Measurements from ENCODE around the gene UBE2QL1. TPM values are rescaled to one million over a fixed set of nuclear protein-coding genes. Genes with fewer than 3 reads are reported as not detected.

Gene UBE2QL1
- total RNA-seq, 1 donor from 2014 or later, result 2.7 TPM

GRCh38 chr5:6490693-6491092 is 42.0 kb downstream of the UBE2QL1 start:
- no peak for TF ChIP-seq CTCF (conservative IDR thresholded peaks at IDR 0.05)
- no peak for DNase-seq (ENCODE audit: low read depth, low spot score)
- Mint-ChIP-seq H3K27me3 (ENCODE audit: low read depth) (peaks cover 9% of the 10 kb centered on the region), H3K36me3 (ENCODE audit: low read depth) (no peaks in the 10 kb centered on the region), H3K27ac (ENCODE audit: unreplicated experiment) (no peak overlapping the region), H3K4me1 (peaks cover 52% of the 10 kb centered on the region), H3K9me3 (no peaks in the 10 kb centered on the region), H3K4me3 (no peak overlapping the region)

DNA sequence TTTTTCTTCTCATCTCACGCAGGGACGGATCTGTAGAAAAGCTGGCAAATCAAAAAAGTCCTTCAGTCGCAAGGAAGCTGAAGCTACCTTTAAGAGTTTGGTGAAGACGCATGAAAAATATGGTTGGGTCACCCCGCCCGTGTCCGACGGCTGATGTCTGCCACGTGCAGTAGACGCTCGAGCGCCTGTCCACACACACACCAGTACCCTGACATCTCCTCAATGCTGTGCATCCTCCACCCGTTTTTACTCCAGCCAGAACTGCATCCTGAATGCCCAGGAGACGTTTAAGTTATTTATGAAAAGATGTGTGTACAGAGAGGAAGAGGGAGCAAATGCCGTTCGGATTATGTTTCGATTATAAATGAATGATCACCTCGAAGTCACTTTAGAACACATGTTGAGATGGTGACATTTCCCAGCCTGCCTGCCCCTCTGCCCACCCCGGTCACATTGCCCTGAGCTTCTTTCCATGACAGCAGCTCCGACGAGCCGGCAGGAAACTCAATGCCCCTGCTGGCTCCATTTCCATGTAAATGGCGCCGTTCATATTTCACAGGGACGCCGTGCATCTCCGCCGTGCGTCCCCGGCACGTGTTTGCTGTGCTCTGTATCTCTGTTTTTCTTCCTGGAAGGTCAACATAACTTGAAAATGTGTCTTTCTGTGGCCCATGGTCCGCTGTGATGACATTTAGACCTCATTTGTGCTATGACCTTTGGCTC is 42.7 kb downstream of the UBE2QL1 start:
- TF ChIP-seq CTCF (conservative IDR thresholded peaks at IDR 0.05), result no peak
- no peak overlapping the region for H3K27ac Mint-ChIP-seq (ENCODE audit: unreplicated experiment)

DNA sequence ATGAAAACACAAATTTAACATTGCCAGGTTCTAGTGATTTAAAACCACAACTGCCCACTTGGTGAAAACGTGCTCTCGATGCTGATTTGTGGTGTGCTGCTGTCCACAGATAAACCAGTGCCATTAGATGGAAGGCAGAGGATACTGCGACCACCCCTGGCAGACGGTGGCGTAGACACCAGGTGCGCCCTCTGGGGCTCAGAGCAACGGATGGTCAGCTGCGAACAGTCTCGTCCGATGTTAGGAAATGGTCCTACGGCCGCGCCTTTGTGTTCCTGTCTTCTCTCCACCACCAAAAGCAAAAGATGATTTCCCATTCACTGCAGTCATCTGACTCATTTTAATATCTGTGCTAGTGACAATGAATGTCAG is 43.2 kb downstream of the UBE2QL1 start:
- TF ChIP-seq CTCF (conservative IDR thresholded peaks at IDR 0.05), result no peak
- H3K27me3 Mint-ChIP-seq (ENCODE audit: low read depth), result peaks cover 9% of the 10 kb centered on the region

More for the DNA sequence above, 42.7 kb downstream of the UBE2QL1 start:
- no peak for DNase-seq (ENCODE audit: low read depth, low spot score)
- no peaks in the 10 kb centered on the region for H3K36me3 Mint-ChIP-seq (ENCODE audit: low read depth)
- H3K4me3 Mint-ChIP-seq, result peak overlapping the region; percentile 11
- no peaks in the 10 kb centered on the region for H3K9me3 Mint-ChIP-seq
- H3K27me3 Mint-ChIP-seq (ENCODE audit: low read depth), result peaks cover 9% of the 10 kb centered on the region
- peaks cover 48% of the 10 kb centered on the region for H3K4me1 Mint-ChIP-seq

GRCh38 chr5:6492934-6493333 is 44.3 kb downstream of the UBE2QL1 start:
- no peak for DNase-seq (ENCODE audit: low read depth, low spot score)
- Mint-ChIP-seq H3K27ac (ENCODE audit: unreplicated experiment) (no peak overlapping the region), H3K36me3 (ENCODE audit: low read depth) (no peaks in the 10 kb centered on the region), H3K4me1 (peaks cover 32% of the 10 kb centered on the region), H3K27me3 (ENCODE audit: low read depth) (peaks cover 9% of the 10 kb centered on the region), H3K4me3 (no peak overlapping the region), H3K9me3 (no peaks in the 10 kb centered on the region)
- TF ChIP-seq CTCF (conservative IDR thresholded peaks at IDR 0.05), result no peak

More for the DNA sequence above, 43.2 kb downstream of the UBE2QL1 start:
- Mint-ChIP-seq H3K36me3 (ENCODE audit: low read depth) (no peaks in the 10 kb centered on the region), H3K27ac (ENCODE audit: unreplicated experiment) (no peak overlapping the region), H3K9me3 (no peaks in the 10 kb centered on the region), H3K4me1 (peaks cover 42% of the 10 kb centered on the region), H3K4me3 (no peak overlapping the region)
- no peak for DNase-seq (ENCODE audit: low read depth, low spot score)

- peaks cover 9% of the 10 kb centered on the region for H3K27me3 Mint-ChIP-seq (ENCODE audit: low read depth)
- peaks cover 25% of the 10 kb centered on the region for H3K4me1 Mint-ChIP-seq
- DNase-seq (ENCODE audit: low read depth, low spot score), result no peak
- H3K36me3 Mint-ChIP-seq (ENCODE audit: low read depth), result no peaks in the 10 kb centered on the region
- no peak overlapping the region for H3K27ac Mint-ChIP-seq (ENCODE audit: unreplicated experiment)
- H3K9me3 Mint-ChIP-seq, result no peaks in the 10 kb centered on the region
- H3K4me3 Mint-ChIP-seq, result no peak overlapping the region
- no peak for TF ChIP-seq CTCF (conservative IDR thresholded peaks at IDR 0.05)
Observed at GRCh38 chr5:6493681-6494454, 45.2 kb downstream of the UBE2QL1 start.
